Smooth muscle cell (in vitro differentiated cells): ENCODE results near the gene MARCHF6. TPM values are rescaled to one million over a fixed set of nuclear protein-coding genes. Genes with fewer than 3 reads are reported as not detected.
A peak's percentile ranks its signal among the peaks of the same experiment; 100 is the strongest.

Source experiments
- DNase-seq: peaks from one replicate; lab custom pipeline; 2025; ENCODE audit not compliant: unreplicated experiment; lab: John Stamatoyannopoulos, UW
- H2AFZ ChIP-seq: fragments of 200-600 bp; sonication (generic); 2 replicates; pipeline ENCODE4 v1.6.0; 2016; ENCODE audit warnings: antibody characterized with exemption, low read depth, mild to moderate bottlenecking
- H3F3A ChIP-seq: fragments of 200-600 bp; sonication (generic); 2 replicates; pipeline ENCODE4 v1.6.0; 2017; ENCODE audit warnings: antibody characterized with exemption, low read depth
- H3K27ac ChIP-seq: fragments of 200-600 bp; sonication (generic); 2 replicates; pipeline ENCODE4 v1.5.1; 2016; ENCODE audit warnings: low read depth, mild to moderate bottlenecking
- H3K27me3 ChIP-seq: fragments of 200-600 bp; sonication (generic); 2 replicates; pipeline ENCODE4 v1.6.1; 2016; ENCODE audit warnings: low read depth, mild to moderate bottlenecking
- H3K36me3 ChIP-seq: fragments of 200-600 bp; sonication (generic); 2 replicates; pipeline ENCODE4 v1.5.1; 2016; ENCODE audit warnings: low read depth
- H3K4me1 ChIP-seq: fragments of 200-600 bp; sonication (generic); 2 replicates; pipeline ENCODE4 v1.5.1; 2016; ENCODE audit warnings: low read depth
- H3K4me2 ChIP-seq: fragments of 200-600 bp; sonication (generic); 2 replicates; pipeline ENCODE4 v1.6.0; 2016; ENCODE audit warnings: mild to moderate bottlenecking
- H3K4me3 ChIP-seq: fragments of 200-600 bp; sonication (generic); 2 replicates; pipeline ENCODE4 v1.5.1; 2016; ENCODE audit warnings: mild to moderate bottlenecking
- H3K79me2 ChIP-seq: fragments of 200-600 bp; sonication (generic); 2 replicates; pipeline ENCODE4 v1.6.0; 2016; ENCODE audit warnings: low read depth, mild to moderate bottlenecking
- H3K9ac ChIP-seq: fragments of 200-600 bp; sonication (generic); 2 replicates; pipeline ENCODE4 v1.6.0; 2016; ENCODE audit warnings: low read depth
- H3K9me3 ChIP-seq: fragments of 200-600 bp; sonication (generic); replicated peaks from 2 replicates; pipeline ENCODE4 v1.5.1; 2016; ENCODE audit warnings: low read depth
- H4K20me1 ChIP-seq: fragments of 200-600 bp; sonication (generic); 2 replicates; pipeline ENCODE4 v1.6.0; 2016; ENCODE audit warnings: low read depth
- CTCF ChIP-seq: fragments of 200-600 bp; sonication (generic); IDR thresholded peaks from 2 replicates; pipeline ENCODE4 v1.5.1; 2017; ENCODE audit warnings: borderline replicate concordance, mild to moderate bottlenecking, antibody characterized with exemption; ENCODE audit not compliant: insufficient read depth, poor library complexity, severe bottlenecking
- WGBS: methylation state at CpG from one replicate; pipeline ENCODE4 v1.1.7; 2016; ENCODE audit warnings: low lambda C conversion rate; 5-methylcytosine and 5-hydroxymethylcytosine counted together
- polyA plus RNA-seq: library from polyadenylated mRNA; unstranded; fragments of >200 nt; fragmentation: Nextera tagmentation; extraction: Ambion mirVana; gene quantifications from 2 replicates; pipeline ENCODE4 v1.2.1, GENCODE V29; 2016
- total RNA-seq: library from RNA; depleted of rRNA; stranded (reverse); fragments of >200 nt; gene quantifications from 2 replicates; pipeline ENCODE4 v1.2.3, GENCODE V29; 2014

The MARCHF6 gene
- total and polyA plus RNA-seq, 2 experiments from 2014 or later, result 70.0 to 106 TPM

GRCh38 chr5:10332301-10332700 lies 21.2 kb upstream of the MARCHF6 start:
- 89% methylated on average over 5 of the region's 5 CpGs for WGBS
- no peak overlapping the region for H3K4me2 ChIP-seq

GRCh38 chr5:10333154-10334006 lies 20.1 kb upstream of the MARCHF6 start:
- Histone ChIP-seq H3F3A (peaks cover 13% of the 10 kb centered on the region), H3K4me3 (peak overlapping the region; percentile 71), H3K36me3 (no peaks in the 10 kb centered on the region), H3K27ac (no peak overlapping the region), H2AFZ (peak overlapping the region; percentile 99), H3K79me2 (no peaks in the 10 kb centered on the region), H3K9ac (peak overlapping the region; percentile 56), H4K20me1 (no peaks in the 10 kb centered on the region), H3K27me3 (peaks cover 24% of the 10 kb centered on the region), H3K4me2 (peak overlapping the region; percentile 99), H3K4me1 (peaks cover 7% of the 10 kb centered on the region), H3K9me3 (no peaks in the 10 kb centered on the region)
- TF ChIP-seq CTCF, result no peak
- 2% methylated on average over 60 of the region's 81 CpGs for WGBS
- DNase-seq, result no peak

More at GRCh38 chr5:10332301-10332700, 21.2 kb upstream of the MARCHF6 start:
- Histone ChIP-seq H3K9ac (no peak overlapping the region), H3K4me3 (no peak overlapping the region), H2AFZ (no peak overlapping the region), H3K4me1 (peaks cover 7% of the 10 kb centered on the region), H4K20me1 (no peaks in the 10 kb centered on the region), H3K9me3 (no peaks in the 10 kb centered on the region), H3F3A (peaks cover 13% of the 10 kb centered on the region), H3K79me2 (no peaks in the 10 kb centered on the region), H3K27me3 (peaks cover 24% of the 10 kb centered on the region), H3K36me3 (no peaks in the 10 kb centered on the region), H3K27ac (no peak overlapping the region)
- no peak for TF ChIP-seq CTCF
- no peak for DNase-seq

GRCh38 chr5:10334831-10335230 lies 18.7 kb upstream of the MARCHF6 start:
- no peak overlapping the region for H3K4me3 ChIP-seq
- TF ChIP-seq CTCF, result no peak
- DNase-seq, result no peak
- H3K36me3 ChIP-seq, result no peaks in the 10 kb centered on the region
- peaks cover 24% of the 10 kb centered on the region for H3K27me3 ChIP-seq
- WGBS, result 95% methylated on average over 5 of the region's 5 CpGs
- no peaks in the 10 kb centered on the region for H3K9me3 ChIP-seq
- H3K4me2 ChIP-seq, result no peak overlapping the region
- H3K27ac ChIP-seq, result no peak overlapping the region
- no peak overlapping the region for H3K9ac ChIP-seq
- no peaks in the 10 kb centered on the region for H4K20me1 ChIP-seq
- H3K4me1 ChIP-seq, result peaks cover 18% of the 10 kb centered on the region
- no peaks in the 10 kb centered on the region for H3K79me2 ChIP-seq
- peaks cover 13% of the 10 kb centered on the region for H3F3A ChIP-seq
- H2AFZ ChIP-seq, result no peak overlapping the region
